GM04503 (cell line): ENCODE results near the gene HHIPL1.

Experiments
- DNase-seq: peaks from one replicate; pipeline ENCODE4 v3.0.0-alpha.2; 2012; ENCODE audit warnings: low read depth

HHIPL1 gene

DNA sequence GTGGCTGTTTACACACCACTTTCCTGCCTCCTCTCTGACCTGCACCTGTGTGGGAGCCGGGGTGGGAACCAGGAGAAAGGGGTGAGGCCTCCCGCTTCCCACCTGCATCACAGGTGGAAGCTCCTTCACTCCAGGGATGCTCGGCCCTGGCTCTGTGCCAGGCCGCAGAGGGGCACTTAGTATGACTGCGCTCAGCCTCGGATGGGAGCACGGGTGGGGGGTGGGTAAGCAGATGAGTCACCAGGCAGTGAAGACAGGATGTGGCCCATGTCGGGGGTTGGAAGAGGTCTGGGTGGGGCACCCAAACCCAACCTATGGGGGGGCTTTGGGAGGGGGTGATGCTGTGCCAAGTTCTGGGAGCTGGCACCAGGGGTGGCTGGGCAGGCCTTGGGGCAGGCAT, 31.7 kb downstream of the HHIPL1 start:
- DNase-seq = no peak

DNA sequence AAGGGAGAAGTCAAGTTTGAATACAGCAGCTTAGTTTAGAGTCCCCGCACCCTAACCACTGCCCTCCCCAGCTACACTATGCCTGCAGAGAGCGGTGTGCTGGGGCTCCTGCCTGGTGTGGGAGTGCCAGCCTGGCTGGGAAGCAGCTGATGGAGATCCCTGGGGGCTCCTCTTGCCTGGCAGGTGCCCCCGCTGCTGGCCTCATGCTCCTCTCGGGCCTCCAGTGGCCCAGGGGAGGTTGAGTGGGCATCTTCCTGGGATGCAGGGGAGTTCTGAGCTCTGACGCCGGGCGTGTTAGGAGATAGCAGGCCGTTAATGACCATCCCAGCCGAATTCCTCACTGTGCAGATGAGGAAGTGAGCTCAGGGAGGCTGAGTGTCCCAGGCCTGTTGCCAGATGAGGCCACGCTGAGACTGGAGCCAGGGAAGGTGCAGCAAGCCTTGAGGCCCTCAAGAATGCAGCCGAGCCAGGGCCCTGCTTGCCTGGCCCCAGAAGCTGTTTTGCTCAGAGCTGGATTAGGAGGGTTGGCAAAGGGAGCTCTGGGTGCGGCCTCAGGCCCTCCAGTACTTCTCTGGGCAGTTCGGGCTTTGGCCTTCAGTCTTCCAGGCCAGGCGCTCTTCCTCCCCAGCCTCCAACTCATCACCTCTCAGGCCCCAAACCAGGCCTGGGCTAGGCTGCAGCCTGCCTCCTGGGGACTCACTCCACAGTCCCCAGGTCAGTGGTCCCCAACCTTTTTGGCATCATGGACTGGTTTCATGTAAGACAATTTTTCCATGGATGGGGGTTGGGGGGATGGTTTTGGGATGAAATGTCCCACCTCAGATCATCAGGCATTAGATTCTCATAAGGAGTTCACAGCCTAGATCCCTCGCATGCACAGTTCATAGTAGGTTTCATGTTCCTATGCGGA, 32.6 kb downstream of the HHIPL1 start:
- DNase-seq = no peak

DNA sequence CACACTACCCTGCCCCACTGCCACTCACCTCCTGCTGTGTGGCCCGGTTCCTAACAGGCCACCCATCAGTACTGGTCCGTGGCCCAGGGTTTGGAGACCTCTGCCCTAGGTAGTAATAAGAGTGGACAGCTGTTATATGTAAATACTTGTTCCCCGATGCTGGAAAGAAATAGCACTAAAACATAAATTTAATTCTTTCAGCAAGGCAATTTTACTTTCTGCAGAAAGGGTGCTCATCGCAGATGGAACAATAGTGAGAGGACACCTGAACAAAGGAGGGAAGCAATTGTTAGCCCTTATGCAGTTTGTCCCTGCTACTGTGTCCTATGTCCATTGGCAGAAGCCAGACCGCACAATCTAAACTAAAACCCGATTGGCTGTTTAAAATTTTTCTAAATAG, 33.3 kb downstream of the HHIPL1 start:
- DNase-seq = no peak

DNA sequence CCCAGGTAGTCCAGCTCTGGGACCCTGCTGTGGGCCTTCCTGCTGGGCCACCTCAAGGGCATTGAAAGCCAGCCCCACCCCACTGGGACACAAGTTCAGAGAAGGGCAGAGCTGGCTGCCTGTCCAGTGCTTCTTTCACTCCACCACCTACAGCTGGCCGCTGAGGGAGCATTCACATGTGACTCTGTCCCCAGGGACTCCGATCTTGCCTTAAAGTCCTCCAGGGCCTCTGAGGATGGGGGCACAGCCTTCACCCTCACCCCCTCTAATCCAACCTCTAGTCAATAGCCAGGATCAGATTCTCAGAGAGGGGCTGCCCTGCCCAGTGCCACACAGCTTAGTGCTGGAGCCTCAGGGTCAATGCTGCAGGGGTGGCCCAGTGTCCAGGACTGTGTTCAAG, 34.2 kb downstream of the HHIPL1 start:
- no peak for DNase-seq

DNA sequence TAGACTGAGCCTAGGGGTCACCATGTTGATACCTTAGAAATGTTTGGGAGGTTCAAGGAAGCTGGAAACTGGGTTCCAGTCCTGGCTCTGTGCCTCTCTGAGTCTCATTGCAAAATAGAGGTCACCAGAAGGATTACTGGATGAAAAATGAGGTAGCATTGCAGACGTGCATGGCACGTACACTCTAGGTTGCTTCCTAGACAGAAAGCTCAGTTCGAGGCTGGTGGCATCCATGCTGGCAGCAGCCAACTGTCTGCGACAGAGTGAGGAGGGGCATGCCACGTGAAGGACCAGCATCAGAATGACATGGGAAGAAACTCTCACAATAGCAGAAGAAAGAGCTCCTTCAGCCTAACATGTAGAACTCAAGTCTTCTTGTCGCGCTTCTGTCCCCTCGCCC, 34.6 kb downstream of the HHIPL1 start:
- no peak for DNase-seq

DNA sequence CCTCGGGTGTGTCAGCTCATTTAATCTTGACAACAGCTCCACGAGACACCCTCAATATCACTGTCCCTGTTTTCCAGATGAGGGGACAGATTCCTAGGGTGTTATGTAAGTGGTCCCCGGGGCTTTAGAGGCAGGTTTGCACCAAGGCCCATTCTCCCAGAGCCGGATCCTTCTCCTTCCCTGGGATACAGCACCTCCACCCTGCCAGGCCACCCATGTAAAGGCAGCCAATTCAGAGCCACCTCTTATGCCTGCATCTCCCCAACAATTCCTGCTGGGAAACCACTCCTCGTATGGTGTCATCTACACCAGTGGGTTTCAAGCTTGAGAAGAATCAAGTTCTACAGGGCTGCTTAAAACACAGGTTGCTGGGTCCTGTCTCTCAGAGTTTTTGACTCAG, 35.1 kb downstream of the HHIPL1 start:
- no peak for DNase-seq

DNA sequence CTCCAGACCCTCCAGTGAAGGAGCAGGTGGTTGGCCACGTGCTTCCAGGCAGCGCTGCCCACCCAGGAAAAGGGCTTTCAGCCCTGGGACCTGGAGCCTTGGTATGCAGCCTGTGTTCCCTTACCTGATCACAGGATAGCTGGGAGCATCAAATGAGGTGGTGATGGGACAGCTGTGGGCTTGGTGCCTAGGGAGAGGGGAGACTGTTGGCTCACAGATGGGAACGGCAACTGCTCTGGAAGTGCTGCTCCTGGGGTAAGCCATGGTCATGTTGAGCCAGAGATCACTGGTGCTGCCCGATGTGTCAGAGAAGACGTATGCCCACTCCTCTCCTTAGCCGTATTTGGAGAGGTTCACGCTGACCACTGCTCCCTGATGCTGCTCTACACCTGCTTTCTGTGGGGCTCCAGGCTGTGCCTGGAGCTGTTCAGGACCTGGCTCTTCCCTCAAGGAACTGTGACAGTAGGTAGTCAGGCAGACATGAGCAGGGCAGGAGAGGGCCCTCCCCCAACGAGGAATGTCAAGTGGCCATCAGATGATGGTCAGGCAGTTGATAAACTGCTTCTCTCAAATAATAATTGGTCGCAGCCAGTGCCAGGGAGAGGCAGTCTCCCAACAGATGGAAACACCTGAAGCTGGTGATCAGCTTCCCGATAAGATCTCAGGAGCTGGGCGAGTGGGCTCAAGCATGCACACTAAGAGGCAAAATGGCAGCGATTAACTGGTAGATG, 36.3 kb downstream of the HHIPL1 start:
- DNase-seq = no peak

DNA sequence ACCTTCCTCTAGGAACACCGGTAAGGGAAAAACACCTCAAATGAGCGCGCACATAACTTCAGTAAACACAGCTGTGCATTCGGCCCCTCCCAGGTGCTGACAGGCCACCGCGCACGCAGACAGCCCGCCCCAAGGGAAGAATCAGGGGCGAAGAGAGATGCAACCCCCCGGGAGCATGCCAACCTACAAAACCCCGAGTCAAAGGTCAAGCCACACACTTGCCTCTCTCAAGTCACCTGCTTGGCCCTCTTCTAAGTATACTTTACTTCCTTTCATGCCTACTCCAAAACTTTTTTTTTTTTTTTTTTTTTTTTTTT, 36.9 kb downstream of the HHIPL1 start:
- no peak for DNase-seq

DNA sequence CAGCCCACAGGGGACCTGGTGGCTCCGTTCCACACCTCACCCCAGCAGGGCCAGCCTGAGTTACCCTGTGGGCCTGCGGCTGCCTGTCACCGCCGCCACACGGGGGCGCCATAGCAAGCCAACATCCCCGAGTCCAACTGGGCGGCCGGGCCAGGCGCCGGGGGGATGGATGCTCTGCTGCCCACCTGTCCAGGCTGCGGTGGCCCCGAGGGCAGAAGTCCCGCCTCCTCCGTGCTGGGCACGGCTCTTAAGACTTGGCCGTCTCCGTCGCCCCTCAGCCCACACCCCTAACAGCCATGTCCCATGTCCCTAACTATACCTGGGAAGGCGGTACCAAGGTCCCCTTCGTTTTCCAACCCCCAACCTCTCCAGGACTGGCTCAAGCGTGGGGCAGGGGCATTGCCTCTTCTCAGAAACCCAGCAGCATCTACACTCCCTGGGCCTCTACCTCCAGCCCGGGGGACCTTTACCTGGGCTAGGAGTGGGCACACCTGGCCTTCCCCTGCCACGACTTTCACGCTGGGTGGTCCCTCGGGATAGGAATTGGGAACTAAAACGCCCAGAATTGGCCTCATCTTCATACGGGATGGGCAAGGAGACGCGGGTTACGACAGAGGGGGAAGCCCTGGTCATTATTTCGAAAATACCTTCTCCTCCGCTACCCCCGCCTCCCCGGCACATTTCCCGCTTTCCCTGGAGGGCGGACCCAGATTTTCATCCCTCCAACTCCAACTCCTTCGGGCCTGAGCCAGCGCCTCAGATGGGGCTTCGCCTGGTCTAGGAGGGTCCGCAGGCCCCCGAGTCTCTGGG, 38.1 kb downstream of the HHIPL1 start:
- no peak for DNase-seq

DNA sequence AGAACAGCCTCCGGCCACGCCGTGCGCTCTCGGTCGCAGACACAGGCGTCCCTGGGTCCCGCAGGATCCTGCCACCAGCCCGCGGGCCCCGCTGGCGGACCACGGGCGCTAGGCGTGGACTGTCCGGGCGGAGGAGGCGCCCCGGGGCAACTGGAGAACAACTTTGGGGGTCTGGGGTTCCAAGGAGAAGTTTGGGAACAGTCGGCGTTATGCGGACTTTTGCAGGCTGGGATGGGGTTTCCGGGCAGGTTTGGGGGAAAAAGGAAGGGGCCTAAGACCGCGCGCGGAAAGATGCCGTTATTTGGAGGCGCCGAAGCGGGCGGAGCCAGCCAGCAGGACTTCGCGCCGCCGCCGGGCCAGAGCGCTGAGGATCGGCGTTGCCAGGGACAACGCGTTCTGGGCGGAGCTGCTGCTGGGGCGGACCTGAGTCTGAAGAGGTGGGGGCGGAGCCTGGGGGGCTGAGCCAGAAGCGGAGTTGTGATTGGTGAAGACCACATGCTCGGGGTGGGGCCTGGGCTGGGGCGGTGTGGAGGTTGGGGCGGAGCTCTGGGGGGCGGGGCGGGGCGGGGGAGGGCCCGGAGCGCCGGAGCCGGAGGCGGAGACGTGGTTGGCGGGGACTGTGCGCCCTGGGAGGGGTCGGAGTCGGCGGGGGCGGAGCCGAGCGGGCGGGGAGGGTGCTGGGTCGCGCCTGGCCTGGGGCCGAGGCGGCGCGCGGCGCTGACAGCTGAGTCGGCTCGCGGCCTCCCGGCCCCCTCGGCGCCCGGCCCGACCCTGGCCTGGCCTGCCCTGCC, 38.9 kb downstream of the HHIPL1 start, which contains the start of gene CYP46A1:
CYP46A1 (plus strand) TSS at position 680 of the 791 bp plus-strand sequence. CDS start 120 bp downstream, outside the sequence.
- peak; percentile 84 for DNase-seq

DNA sequence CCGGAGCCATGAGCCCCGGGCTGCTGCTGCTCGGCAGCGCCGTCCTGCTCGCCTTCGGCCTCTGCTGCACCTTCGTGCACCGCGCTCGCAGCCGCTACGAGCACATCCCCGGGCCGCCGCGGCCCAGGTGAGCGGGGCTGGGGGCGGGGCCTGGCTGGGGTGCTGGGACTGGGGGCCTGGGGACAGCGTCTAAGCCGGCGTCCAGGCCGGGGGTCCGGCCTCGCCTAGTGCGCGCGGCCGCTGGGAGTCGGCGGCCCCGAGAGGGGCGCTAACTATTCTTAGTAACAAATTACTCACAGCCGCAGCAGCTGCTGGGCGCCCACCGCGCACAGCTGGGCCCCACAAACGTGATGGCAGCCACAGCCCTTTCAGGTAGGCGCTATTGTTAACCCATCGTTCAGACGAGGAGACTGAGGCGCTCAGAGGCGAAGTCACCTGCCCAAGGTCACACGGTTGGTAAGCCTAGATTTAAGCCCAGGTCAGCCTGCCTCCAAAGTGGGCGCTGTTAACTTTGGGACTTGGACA, 39.5 kb downstream of the HHIPL1 start:
- DNase-seq = no peak

DNA sequence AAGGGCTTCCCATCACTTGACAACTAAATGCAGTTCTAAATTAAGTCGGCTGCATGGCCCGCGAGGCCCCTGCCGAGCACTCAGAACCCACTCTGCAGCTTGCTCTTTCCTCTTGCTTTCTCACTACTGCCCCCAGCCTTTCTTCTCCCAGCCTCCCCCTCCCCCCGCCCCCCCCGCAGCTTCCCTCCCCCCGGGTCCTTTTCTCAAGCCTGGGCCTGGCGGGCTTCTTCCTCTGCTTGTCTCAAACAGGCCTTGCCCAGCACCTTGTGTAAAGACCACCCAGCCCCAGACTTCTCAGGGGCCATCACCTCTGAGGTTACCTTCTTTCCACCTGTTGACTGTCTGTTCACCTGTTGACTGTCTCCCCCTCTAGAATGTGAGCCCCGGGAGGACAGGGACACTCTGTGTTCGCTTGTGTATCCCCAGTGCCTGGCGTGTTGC, 40.2 kb downstream of the HHIPL1 start:
- no peak for DNase-seq

DNA sequence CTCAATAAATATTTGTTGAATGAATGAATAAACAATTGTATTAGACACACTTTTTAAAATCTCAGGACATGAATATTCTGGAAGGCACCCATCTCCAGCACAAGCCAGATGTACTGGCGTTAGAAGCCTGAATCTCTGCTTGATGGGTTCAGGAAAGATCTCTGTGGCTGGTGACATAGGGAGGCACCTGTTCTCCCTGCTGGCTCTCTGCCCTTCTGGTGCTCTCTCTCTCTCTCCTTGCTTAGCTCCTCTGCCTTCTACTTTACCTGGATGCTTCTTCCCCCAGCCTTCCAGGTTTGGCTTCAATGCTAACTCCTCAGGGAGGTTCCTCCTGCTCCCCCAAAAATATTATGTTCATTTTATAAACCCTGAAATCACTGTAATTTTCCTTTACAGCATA, 40.7 kb downstream of the HHIPL1 start:
- no peak for DNase-seq

DNA sequence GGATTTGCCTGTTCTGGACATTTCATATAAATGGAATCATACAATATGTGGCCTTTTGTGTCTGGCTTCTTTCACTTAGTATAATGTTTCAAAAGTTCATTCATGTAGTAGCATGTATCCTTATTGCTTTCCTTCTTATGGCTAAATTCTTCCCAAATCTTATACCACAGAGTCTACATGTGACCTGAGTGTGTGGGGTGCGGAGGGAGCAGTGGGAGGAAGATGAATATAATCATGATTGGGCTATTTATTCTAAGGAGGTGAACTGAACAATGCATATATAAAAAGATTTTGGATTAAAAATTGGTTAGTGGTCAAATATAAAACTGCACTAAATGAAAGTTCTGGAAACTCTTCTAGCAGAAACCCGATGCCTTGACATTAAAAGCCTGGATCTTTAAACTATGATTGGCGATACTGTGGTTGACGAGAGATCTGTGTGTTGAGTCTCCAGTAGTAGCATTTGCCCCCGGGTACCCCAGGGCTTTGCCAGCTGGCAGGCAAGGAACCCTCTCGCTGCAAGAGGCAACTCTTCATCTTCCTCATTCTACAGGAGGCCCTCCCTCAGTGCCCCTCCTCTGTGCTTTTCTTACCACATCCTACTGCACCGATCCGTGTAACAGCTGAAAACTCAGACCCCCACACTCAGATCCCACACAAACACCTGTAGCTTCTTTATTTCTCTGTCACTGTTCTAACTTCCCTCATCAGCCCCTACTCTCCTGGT, 41.8 kb downstream of the HHIPL1 start:
- DNase-seq = no peak

DNA sequence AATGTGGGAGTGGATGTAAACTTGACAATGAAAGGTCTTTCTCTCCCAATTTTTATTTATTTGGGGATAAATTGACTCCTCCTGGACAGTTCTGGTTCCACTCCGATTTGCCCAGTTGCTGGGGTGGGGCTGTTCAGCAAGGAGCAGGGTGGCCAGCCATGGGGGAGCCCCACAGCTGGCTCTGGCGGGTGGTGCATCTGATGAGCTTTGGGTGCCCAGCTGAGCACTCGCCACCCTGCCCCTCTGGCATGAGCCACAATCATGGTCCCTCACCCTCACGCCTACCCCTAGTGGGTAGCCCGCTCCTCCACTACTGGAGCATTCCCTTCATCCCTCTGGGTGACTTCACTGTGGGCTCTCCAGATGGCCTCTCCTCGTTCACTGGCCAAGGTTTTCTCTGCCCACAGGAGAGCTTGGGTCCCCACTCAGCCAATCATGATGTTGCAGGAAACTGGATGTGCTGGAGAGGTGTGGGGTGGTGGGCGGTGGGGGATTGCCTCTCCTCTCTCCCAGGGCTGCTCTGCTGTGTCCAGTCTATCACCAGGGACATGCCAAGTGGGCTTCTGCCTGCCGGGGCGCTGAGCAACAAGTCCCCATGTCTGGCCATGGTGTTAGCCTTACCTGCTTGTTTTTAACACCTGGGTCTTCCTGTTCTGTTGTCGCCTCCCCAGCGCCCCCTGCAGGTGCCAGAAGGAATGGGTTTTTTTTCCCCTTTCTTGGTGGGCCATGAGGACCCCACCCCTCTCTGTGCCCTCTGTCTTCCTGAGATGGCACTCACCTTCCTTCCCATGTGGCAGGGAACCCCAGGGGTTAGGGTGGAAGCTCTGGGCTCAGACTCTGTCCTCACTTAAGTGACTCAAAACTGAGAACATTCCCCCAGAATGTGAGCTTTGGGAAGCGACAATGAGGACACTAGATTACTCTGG, 42.6 kb downstream of the HHIPL1 start:
- no peak for DNase-seq

DNA sequence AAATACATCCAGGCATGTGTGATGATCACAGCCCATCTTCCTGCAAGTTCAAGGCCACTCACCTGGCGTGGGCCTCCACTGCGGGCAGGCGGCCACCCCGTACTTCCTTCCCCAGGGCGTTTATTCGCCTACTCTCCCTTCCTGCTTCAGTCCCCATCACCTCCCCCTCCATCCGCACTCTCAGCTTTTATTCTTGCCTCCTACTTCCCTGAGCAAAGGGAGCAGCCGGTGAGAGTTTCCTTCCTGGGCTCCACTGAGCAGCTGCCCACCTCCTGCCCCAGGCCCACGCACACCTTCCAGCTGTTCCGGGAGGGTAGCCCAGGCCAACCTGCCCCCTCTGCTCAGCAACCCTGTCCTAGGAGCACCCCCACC, 43.3 kb downstream of the HHIPL1 start:
- DNase-seq = no peak

DNA sequence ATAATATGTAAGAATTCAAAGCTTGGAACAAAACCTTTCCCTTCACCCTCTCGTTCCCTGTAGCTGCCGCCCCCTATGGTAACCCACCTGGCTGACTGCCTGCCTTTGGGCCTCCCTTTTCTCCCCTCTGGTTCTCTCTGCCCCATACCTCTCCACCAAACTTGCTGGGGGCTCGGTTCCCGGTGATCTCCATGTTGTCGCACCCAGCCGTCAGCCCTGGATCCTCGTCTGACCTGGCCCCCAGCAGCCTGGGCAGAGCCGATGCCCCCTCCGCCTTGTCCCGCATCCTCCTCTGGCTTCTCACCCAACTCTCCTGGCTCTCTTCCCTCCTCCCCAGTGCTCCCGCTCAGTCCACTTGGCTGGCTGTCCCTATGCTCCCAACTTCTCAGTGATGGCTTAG, 43.7 kb downstream of the HHIPL1 start:
- no peak for DNase-seq

DNA sequence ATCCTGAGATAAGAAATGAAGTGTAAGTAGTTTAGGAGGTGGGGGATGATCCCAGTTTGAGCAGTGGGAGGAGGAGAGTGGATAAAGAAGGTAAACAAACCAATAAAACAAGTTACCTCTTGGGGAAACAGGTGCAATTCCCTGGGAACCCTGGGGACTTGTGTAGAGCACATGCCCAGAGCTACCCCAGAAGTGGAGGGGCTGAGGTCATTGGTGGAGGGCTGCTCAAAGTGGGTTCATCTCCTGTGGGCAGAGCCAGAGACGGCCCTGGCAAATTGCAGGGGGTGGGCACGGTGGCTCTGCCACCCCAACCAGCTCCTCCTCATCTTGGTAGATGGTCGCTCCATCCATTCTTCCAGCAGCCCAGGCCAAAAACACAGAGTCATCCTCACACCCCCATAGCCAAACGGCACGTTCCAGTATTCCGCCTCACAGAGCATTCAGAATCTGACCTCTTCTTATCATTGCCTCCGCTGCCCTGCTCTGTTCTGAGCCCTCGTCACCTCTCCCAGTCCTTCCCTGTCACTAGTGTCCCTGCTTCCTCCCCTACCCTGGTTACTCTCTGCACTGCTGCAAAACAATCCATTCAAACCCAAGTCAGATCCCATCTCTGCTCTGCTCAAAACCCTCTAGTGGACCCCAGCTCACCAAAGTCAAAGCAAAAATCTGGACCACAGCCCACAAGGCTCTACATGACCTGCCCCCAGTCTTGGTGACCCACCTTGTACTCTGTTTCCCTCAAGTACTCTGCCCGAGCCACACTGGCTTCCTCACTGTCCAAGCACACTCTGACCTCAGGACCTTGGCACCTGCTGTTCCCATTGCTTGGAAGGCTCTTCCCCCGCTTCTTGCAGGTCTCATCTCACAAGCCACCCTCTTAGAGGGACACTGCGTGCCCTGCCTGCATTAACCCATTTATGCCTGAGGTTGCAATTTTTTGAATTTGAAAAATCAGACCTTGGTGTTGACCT, 44.6 kb downstream of the HHIPL1 start:
- DNase-seq = no peak

DNA sequence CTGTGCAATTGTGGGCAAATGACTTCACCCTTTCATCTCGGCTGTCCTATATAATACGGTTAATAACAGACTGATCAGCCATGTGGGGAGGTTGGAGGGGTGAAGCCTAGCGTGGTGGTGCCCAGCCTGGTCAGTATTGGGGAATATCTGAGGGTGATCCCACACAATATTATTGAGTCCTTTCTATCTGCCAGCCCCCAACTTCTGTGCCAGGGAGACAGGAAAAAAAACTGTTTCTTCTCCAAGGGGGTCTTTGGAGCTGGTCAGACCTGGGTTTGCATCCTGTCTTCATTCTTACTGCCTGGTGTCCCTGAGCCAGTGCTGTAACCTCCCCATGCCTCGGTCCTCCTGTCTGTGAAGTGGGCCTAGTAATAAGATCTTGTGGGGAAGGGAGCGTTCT, 45.7 kb downstream of the HHIPL1 start:
- DNase-seq = no peak
